Measurements from ENCODE around the gene TNP2. TPM values are rescaled to one million over a fixed set of nuclear protein-coding genes. Genes with fewer than 3 reads are reported as not detected.
A peak's percentile ranks its signal among the peaks of the same experiment; 100 is the strongest.

The TNP2 gene
- total and polyA plus RNA-seq, 9 of the 15 experiments (the other 6 are each of a cell fraction or from before 2014, with no cell fraction given): not detected

GRCh38 chr16:11218604-11218962 is 50.5 kb downstream of the TNP2 start (continued):
- TF ChIP-seq ZNF280A (IDR thresholded peaks at IDR 0.05; ENCODE audit: low read depth, partially characterized antibody): peak; percentile 62
- no peak for TF ChIP-seq SUPT5H (IDR thresholded peaks at IDR 0.05)
- no peak for TF ChIP-seq PRDM10 (IDR thresholded peaks at IDR 0.05; ENCODE audit: partially characterized antibody)
- 0 out of 2 replicates have a peak, but pooled peaks have one; percentile 9 for TF ChIP-seq FOXM1 (IDR thresholded peaks at IDR 0.05; ENCODE audit: low read depth)
- TF ChIP-seq FOXM1 (CRISPR knock-in tag; IDR thresholded peaks at IDR 0.05; ENCODE audit: low read depth): no peak
- 0 out of 4 replicates have a peak, but pooled peaks of 1 of the 2 experiments have one; percentile 5 for TF ChIP-seq RCOR1 (IDR thresholded peaks at IDR 0.05; ENCODE audit: borderline replicate concordance in 1 of 2, low read depth in 2 of 2, low read length in 2 of 2)
- no peak for TF ChIP-seq HMG20B (CRISPR knock-in tag; IDR thresholded peaks at IDR 0.05)
- TF ChIP-seq CBX5 (IDR thresholded peaks at IDR 0.05; ENCODE audit: borderline replicate concordance, low read depth): peak; percentile 83
- TF ChIP-seq TRIM28 (IDR thresholded peaks at IDR 0.05): peak; percentile 97
- TF ChIP-seq CBX1 (IDR thresholded peaks at IDR 0.05; ENCODE audit: low read depth): peak; percentile 91
- TF ChIP-seq ZNF584 (CRISPR knock-in tag; IDR thresholded peaks at IDR 0.05; ENCODE audit: low read depth): no peak
- TF ChIP-seq ARNT (IDR thresholded peaks at IDR 0.05): peak in 1 of 2 experiments; percentile 65; a peak in 1 of 4 replicates
- TF ChIP-seq CTCF (IDR thresholded peaks at IDR 0.05 in 2 of 3, conservative IDR thresholded peaks at IDR 0.05 in 1 of 3; ENCODE audit: insufficient read depth in 2 of 3, low read depth in 1 of 3, low read length in 3 of 3): peak; percentile 42 to 74 (median 54)
- peak in 1 of 2 experiments; percentile 44; a peak in 1 of 4 replicates for TF ChIP-seq KDM1A (IDR thresholded peaks at IDR 0.05)
- TF ChIP-seq TRIM24 (IDR thresholded peaks at IDR 0.05): peak in 1 of 2 experiments; percentile 59; a peak in 2 of 4 replicates
- TF ChIP-seq ZEB2 (IDR thresholded peaks at IDR 0.05): peak; percentile 33; the same call in 1 of the 2 replicates
- TF ChIP-seq ZBTB9 (CRISPR knock-in tag; IDR thresholded peaks at IDR 0.05): no peak
- no peak for TF ChIP-seq ELF1 (tag; IDR thresholded peaks at IDR 0.05)
- peak in 1 of 2 experiments; percentile 23; a peak in 2 of 4 replicates for TF ChIP-seq RAD21 (CRISPR knock-in tag; conservative IDR thresholded peaks at IDR 0.05 in 1 of 2, IDR thresholded peaks at IDR 0.05 in 1 of 2)
- TF ChIP-seq ZNF124 (CRISPR knock-in tag; IDR thresholded peaks at IDR 0.05): no peak
- TF ChIP-seq NFIC (IDR thresholded peaks at IDR 0.05): 0 out of 2 replicates have a peak, but pooled peaks have one; percentile 9
- TF ChIP-seq ADNP (tag; IDR thresholded peaks at IDR 0.05): peak; percentile 28; the same call in 1 of the 2 replicates

All from K562 (cell line).